ENCODE results near the gene CLDN4. TPM values are rescaled to one million over a fixed set of nuclear protein-coding genes. Genes with fewer than 3 reads are reported as not detected.
"Not testable (repeated sequence)": the region's sequence is repeated elsewhere in the genome, so short reads cannot be mapped to it uniquely, and the experiment has no call there.

The CLDN4 gene
- total RNA-seq (2014; rRNA removed; shearing (Covaris generic)) = not detected in 2 replicates
- 0.04 TPM in 1 of 2 replicates, not detected in the other for polyA plus RNA-seq (2015; cell fraction: cytosol; rRNA removed)
- polyA plus RNA-seq (2015; cell fraction: nucleus; rRNA removed) = 0.16 TPM in 1 of 2 replicates, not detected in the other

DNA sequence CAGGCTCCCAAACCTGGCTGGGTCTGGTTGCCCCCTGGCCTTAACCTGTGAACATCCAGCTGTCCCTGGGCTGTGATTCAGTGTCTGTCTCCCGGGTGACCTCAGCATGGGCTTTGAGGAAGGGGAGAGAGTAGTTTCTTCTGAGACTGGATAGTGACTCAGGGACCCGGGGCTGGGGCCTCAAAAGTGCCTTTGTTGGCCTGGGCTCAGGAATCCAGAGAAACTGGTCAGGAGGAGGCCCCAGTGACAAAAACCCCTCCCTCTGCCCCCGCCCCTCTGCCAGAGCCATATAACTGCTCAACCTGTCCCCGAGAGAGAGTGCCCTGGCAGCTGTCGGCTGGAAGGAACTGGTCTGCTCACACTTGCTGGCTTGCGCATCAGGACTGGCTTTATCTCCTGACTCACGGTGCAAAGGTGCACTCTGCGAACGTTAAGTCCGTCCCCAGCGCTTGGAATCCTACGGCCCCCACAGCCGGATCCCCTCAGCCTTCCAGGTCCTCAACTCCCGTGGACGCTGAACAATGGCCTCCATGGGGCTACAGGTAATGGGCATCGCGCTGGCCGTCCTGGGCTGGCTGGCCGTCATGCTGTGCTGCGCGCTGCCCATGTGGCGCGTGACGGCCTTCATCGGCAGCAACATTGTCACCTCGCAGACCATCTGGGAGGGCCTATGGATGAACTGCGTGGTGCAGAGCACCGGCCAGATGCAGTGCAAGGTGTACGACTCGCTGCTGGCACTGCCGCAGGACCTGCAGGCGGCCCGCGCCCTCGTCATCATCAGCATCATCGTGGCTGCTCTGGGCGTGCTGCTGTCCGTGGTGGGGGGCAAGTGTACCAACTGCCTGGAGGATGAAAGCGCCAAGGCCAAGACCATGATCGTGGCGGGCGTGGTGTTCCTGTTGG lies at the start of gene CLDN4:
Gene CLDN4 (plus strand): TSS at position 316 of the 903 bp plus-strand sequence. CDS start 206 bp downstream, at position 522.
- in situ Hi-C loops (cut with HindIII; ENCODE audit: low pct_unique_long_range_greater_than_20kb, low sequenced_read_pairs) = no loop called here
- no peak for DNase-seq (ENCODE audit: low read depth, low spot score)

DNA sequence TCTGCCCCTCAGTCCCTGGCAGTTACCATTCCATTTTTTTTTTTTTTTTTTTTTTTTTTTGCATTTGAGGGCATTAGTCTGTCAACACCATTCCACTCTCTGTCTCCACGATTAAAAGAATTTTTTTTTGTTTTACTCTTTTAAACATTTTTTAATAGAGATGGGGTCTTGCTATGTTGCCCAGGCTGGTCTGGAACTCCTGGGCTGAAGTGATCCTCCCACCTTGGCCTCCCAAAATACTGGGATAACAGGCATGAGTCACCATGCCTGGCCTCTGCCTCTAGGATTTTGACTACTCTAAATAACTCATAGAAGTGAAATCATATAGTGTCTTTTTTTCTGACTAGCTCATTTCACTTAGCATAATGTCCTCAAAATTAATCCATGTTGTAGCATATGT lies 44.2 kb upstream of the CLDN4 start:
- DNase-seq (ENCODE audit: low read depth, low spot score) = no peak
- in situ Hi-C loops (cut with HindIII; ENCODE audit: low pct_unique_long_range_greater_than_20kb, low sequenced_read_pairs) = no loop called here

DNA sequence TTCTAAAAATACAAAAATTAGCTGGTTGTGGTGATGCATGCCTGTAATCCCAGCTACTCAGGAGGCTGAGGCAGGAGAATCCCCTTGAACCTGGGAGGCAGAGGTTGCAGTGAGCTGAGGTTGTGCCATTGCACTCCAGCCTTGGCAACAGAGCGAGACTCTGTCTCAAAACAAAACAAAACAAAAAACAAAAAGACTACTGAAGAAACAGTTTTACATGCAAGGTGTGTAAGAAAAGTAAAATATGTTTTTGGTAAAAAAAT lies 43.1 kb upstream of the CLDN4 start:
- in situ Hi-C loops (cut with HindIII; ENCODE audit: low pct_unique_long_range_greater_than_20kb, low sequenced_read_pairs); DNase-seq (ENCODE audit: low read depth, low spot score): not testable (repeated sequence)

- in situ Hi-C loops (cut with HindIII; ENCODE audit: low pct_unique_long_range_greater_than_20kb, low sequenced_read_pairs) = no loop called here
- DNase-seq (ENCODE audit: low read depth, low spot score) = no peak
Observed at GRCh38 chr7:73789051-73789450, 41.7 kb upstream of the CLDN4 start.

GRCh38 chr7:73791170-73791690 lies 39.6 kb upstream of the CLDN4 start:
- in situ Hi-C loops (cut with HindIII; ENCODE audit: low pct_unique_long_range_greater_than_20kb, low sequenced_read_pairs); DNase-seq (ENCODE audit: low read depth, low spot score): not testable (repeated sequence)

DNA sequence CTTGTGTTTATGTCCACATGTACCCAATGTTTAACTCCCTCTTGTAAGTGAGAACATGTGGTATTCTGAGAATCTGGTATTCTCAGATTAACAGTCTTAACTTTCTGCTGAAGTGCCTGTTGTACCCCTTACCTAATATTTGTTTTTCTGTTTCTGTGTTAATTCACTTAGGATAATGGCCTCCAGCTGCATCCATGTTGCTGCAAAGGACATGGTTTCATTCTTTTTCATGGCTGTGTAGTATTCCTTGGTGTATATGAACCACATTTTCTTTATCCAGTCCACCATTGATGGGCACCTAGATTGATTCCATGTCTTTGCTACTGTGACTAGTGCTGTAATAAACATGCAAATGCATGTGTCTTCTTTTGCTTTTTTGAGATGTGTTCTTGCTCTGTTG lies 35.6 kb upstream of the CLDN4 start:
- DNase-seq (ENCODE audit: low read depth, low spot score); in situ Hi-C loops (cut with HindIII; ENCODE audit: low pct_unique_long_range_greater_than_20kb, low sequenced_read_pairs): not testable (repeated sequence)

GRCh38 chr7:73796656-73797055 lies 34.1 kb upstream of the CLDN4 start:
- DNase-seq (ENCODE audit: low read depth, low spot score); in situ Hi-C loops (cut with HindIII; ENCODE audit: low pct_unique_long_range_greater_than_20kb, low sequenced_read_pairs): not testable (repeated sequence)

- DNase-seq (ENCODE audit: low read depth, low spot score); in situ Hi-C loops (cut with HindIII; ENCODE audit: low pct_unique_long_range_greater_than_20kb, low sequenced_read_pairs): not testable (repeated sequence)
Observed at GRCh38 chr7:73797176-73797575, 33.6 kb upstream of the CLDN4 start.

GRCh38 chr7:73799282-73800141 lies 31.3 kb upstream of the CLDN4 start:
- no peak for DNase-seq (ENCODE audit: low read depth, low spot score)
- in situ Hi-C loops (cut with HindIII; ENCODE audit: low pct_unique_long_range_greater_than_20kb, low sequenced_read_pairs) = loop anchor here (25.0 kb wide), 1 partner anchor 163 kb away; no protein-coding TSS in a partner anchor

GRCh38 chr7:73801577-73801976 lies 29.2 kb upstream of the CLDN4 start:
- no peak for DNase-seq (ENCODE audit: low read depth, low spot score)
- in situ Hi-C loops (cut with HindIII; ENCODE audit: low pct_unique_long_range_greater_than_20kb, low sequenced_read_pairs) = loop anchor here (25.0 kb wide), 1 partner anchor 161 kb away; no protein-coding TSS in a partner anchor

- in situ Hi-C loops (cut with HindIII; ENCODE audit: low pct_unique_long_range_greater_than_20kb, low sequenced_read_pairs) = loop anchor here (25.0 kb wide), 1 partner anchor 160 kb away; no protein-coding TSS in a partner anchor
Observed at GRCh38 chr7:73802459-73802858, 28.3 kb upstream of the CLDN4 start.

DNA sequence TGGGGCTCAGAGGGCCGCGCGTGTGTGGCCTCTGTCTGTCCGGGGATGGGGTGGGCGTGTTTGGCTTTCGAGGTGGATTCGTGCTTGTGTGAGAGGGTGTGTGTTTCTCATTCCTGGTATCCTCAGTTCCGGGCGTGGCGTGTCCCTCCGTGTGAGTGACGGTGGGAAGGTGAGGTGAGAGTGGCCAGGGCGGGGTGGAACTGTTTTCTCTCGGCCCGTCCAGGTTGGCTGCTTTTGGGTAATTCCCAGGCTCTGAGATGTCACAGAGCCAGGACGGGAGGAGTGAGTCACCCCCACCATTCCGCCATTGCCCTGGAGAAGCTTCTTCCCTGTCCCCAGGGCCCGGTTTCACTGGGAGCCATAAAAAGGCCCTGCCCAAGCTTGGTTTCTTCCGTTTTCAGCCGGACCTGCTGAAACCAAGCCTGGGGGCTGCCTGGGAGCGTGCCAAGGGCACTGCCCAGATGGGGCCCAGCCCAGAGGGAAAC lies 21.3 kb upstream of the CLDN4 start:
- in situ Hi-C loops (cut with HindIII; ENCODE audit: low pct_unique_long_range_greater_than_20kb, low sequenced_read_pairs) = loop anchor here (25.0 kb wide), 1 partner anchor 153 kb away; no protein-coding TSS in a partner anchor
- DNase-seq (ENCODE audit: low read depth, low spot score) = no peak

More at GRCh38 chr7:73802459-73802858, 28.3 kb upstream of the CLDN4 start:
- DNase-seq (ENCODE audit: low read depth, low spot score) = no peak

GRCh38 chr7:73810998-73811360 lies 19.8 kb upstream of the CLDN4 start:
- in situ Hi-C loops (cut with HindIII; ENCODE audit: low pct_unique_long_range_greater_than_20kb, low sequenced_read_pairs) = loop anchor here (25.0 kb wide), 1 partner anchor 151 kb away; no protein-coding TSS in a partner anchor
- no peak for DNase-seq (ENCODE audit: low read depth, low spot score)

DNA sequence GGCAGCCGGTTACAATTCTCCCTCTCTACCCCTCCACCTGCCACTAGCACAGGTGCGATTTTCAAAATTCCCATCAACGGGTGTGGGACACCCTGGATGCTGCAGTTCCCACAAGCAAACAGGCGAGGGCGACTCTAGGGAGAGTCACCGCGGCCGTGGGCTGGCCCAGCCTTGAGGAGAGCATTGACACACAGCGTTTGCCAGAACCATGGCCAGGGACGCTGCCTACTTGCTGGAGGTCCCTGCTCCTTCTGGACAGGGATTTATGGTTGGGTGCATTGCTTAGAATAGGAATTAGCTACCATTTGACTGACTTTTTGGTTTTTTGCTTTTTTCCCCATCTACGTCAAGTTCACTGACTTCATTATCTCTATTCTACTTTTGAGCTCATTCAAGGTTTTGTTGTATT lies 19.0 kb upstream of the CLDN4 start:
- DNase-seq (ENCODE audit: low read depth, low spot score) = peak; percentile 85
- in situ Hi-C loops (cut with HindIII; ENCODE audit: low pct_unique_long_range_greater_than_20kb, low sequenced_read_pairs) = loop anchor here (25.0 kb wide), 1 partner anchor 151 kb away; no protein-coding TSS in a partner anchor

GRCh38 chr7:73812996-73813395 lies 17.8 kb upstream of the CLDN4 start:
- in situ Hi-C loops (cut with HindIII; ENCODE audit: low pct_unique_long_range_greater_than_20kb, low sequenced_read_pairs) = loop anchor here (25.0 kb wide), 1 partner anchor 149 kb away; no protein-coding TSS in a partner anchor

GRCh38 chr7:73815436-73815835 lies 15.4 kb upstream of the CLDN4 start:
- no peak for DNase-seq (ENCODE audit: low read depth, low spot score)
- in situ Hi-C loops (cut with HindIII; ENCODE audit: low pct_unique_long_range_greater_than_20kb, low sequenced_read_pairs) = loop anchor here (25.0 kb wide), 1 partner anchor 147 kb away; no protein-coding TSS in a partner anchor

More at GRCh38 chr7:73812996-73813395, 17.8 kb upstream of the CLDN4 start:
- no peak for DNase-seq (ENCODE audit: low read depth, low spot score)

GRCh38 chr7:73817121-73817520 lies 13.7 kb upstream of the CLDN4 start:
- no peak for DNase-seq (ENCODE audit: low read depth, low spot score)
- in situ Hi-C loops (cut with HindIII; ENCODE audit: low pct_unique_long_range_greater_than_20kb, low sequenced_read_pairs) = loop anchor here (25.0 kb wide), 1 partner anchor 145 kb away; no protein-coding TSS in a partner anchor

Measured in SK-MEL-5 (cell line).